Upper lobe of left lung (tissue), 6 donors: ENCODE data around the gene SGF29. TPM values are rescaled to one million over a fixed set of nuclear protein-coding genes. Genes with fewer than 3 reads are reported as not detected.

Source experiments
- ATAC-seq, 2 donors: fragments of 200-7000 bp; cut with Tn5 transposase; one replicate each; pipeline ENCODE4 v1.9.1; 2022; ENCODE audit warnings: mild to moderate bottlenecking in 2 of 2, moderate library complexity in 2 of 2; ENCODE audit not compliant: low FRiP score in 2 of 2
- DNase-seq, 2 donors: peaks; one replicate each; pipeline ENCODE4 v3.0.0-alpha.2; 2019 to 2020
- H3K27ac ChIP-seq, 4 donors: fragments of 200-600 bp; sonication (generic); one replicate each; pipeline ENCODE4 v1.5.1; 2016 to 2019
- H3K27me3 ChIP-seq, 4 donors: fragments of 200-600 bp; sonication (generic); one replicate each; pipeline ENCODE4 v1.5.1; 2017 to 2019
- H3K36me3 ChIP-seq, 4 donors: fragments of 200-600 bp; sonication (generic); one replicate each; pipeline ENCODE4 v1.5.1; 2016 to 2019
- H3K4me1 ChIP-seq, 4 donors: fragments of 200-600 bp; sonication (generic); one replicate each; pipeline ENCODE4 v1.5.1; 2018 to 2019
- H3K4me3 ChIP-seq, 4 donors: fragments of 200-600 bp; sonication (generic); one replicate each; pipeline ENCODE4 v1.5.1; 2017 to 2019; ENCODE audit warnings: mild to moderate bottlenecking in 2 of 4, moderate library complexity in 1 of 4
- H3K9me3 ChIP-seq, 4 donors: fragments of 200-600 bp; sonication (generic); one replicate each; pipeline ENCODE4 v1.5.1; 2018 to 2019
- CTCF ChIP-seq, 6 experiments: fragments of 450-650 bp in 4 of 6; fragments of 200-600 bp in 2 of 6; sonication (generic) in 2 of 6; IDR thresholded peaks; one replicate each; pipeline ENCODE4 v1.5.1; 2016 to 2019; ENCODE audit warnings: antibody characterized with exemption in 6 of 6
- EP300 ChIP-seq, 4 donors: sonication (generic); formaldehyde crosslinking; IDR thresholded peaks; one replicate each; pipeline ENCODE4 v1.5.1; 2017; ENCODE audit warnings: antibody characterized with exemption in 4 of 4, control low read depth in 2 of 4
- POLR2A ChIP-seq, 4 donors: fragments of 450-650 bp; IDR thresholded peaks; one replicate each; pipeline ENCODE4 v1.5.1; 2016 to 2017; ENCODE audit warnings: antibody characterized with exemption in 4 of 4, mild to moderate bottlenecking in 2 of 4
- POLR2AphosphoS5 ChIP-seq, 2 donors: sonication (generic); formaldehyde crosslinking; IDR thresholded peaks; one replicate each; pipeline ENCODE4 v1.5.1; 2017; ENCODE audit warnings: antibody characterized with exemption in 2 of 2
- WGBS, 2 donors: methylation state at CpG; one replicate each; pipeline ENCODE4 v1.1.5; 2017 to 2018; 5-methylcytosine and 5-hydroxymethylcytosine counted together
- total RNA-seq, 6 donors: library from RNA; depleted of rRNA in 4 of 6; stranded (reverse); fragments of >200 nt in 4 of 6; gene quantifications; one replicate each; pipeline versions ENCODE4 v1.1.0 to v1.2.1, GENCODE V29; 2016 to 2021
- donor health status: DM: no; HTN: no; CAD: no; lungs with moderate emphysema.
- donor health status: DM: no; HTN: yes; CAD: no; lungs with severe emphysema.

The SGF29 gene
- total RNA-seq, 6 donors from 2014 or later, result 24.8 to 67.1 (median 37.3) TPM

GRCh38 chr16:28574925-28575324 lies 21.2 kb downstream of the SGF29 start:
- Histone ChIP-seq H3K9me3 (no peaks in the 10 kb centered on the region), H3K27ac (peak overlapping the region in 2 of 4 donors; percentile 26 to 27), H3K36me3 (no peaks in the 10 kb centered on the region), H3K4me3 (no peak overlapping the region), H3K4me1 (peaks cover 21 to 33% (median 28%) of the 10 kb centered on the region in 4 donors), H3K27me3 (no peaks in the 10 kb centered on the region)
- DNase-seq (no peak), ATAC-seq (no peak)
- TF ChIP-seq EP300 (IDR thresholded peaks at IDR 0.05) (no peak), POLR2A (IDR thresholded peaks at IDR 0.05) (no peak), CTCF (IDR thresholded peaks at IDR 0.05) (no peak), POLR2AphosphoS5 (IDR thresholded peaks at IDR 0.05) (no peak)
- 94 to 97% methylated on average over 2 of the region's 2 CpGs for WGBS, 2 donors

GRCh38 chr16:28575446-28576109 lies 21.9 kb downstream of the SGF29 start:
- TF ChIP-seq EP300 (IDR thresholded peaks at IDR 0.05) (no peak), CTCF (IDR thresholded peaks at IDR 0.05) (no peak), POLR2A (IDR thresholded peaks at IDR 0.05) (no peak)
- peaks cover 0 to 4% (median 0%) of the 10 kb centered on the region in 4 donors for H3K36me3 ChIP-seq
- H3K27ac ChIP-seq, result no peak overlapping the region
- H3K4me1 ChIP-seq, result peaks cover 21 to 33% (median 28%) of the 10 kb centered on the region in 4 donors
- 87 to 88% methylated on average over 8 of the region's 8 CpGs for WGBS, 2 donors
- ATAC-seq, result no peak
- H3K27me3 ChIP-seq, result no peaks in the 10 kb centered on the region
- H3K4me3 ChIP-seq, result no peak overlapping the region
- H3K9me3 ChIP-seq, result no peaks in the 10 kb centered on the region
- DNase-seq, result no peak

GRCh38 chr16:28580726-28581315 lies 27.1 kb downstream of the SGF29 start:
- DNase-seq (no peak), ATAC-seq (no peak)
- H3K27ac ChIP-seq, result no peak overlapping the region
- WGBS, 2 donors, result 95 to 97% methylated on average over 15 of the region's 15 CpGs
- H3K27me3 ChIP-seq, result no peaks in the 10 kb centered on the region
- peaks cover 4 to 52% (median 34%) of the 10 kb centered on the region in 4 donors for H3K36me3 ChIP-seq
- no peaks in the 10 kb centered on the region for H3K9me3 ChIP-seq
- no peaks in the 10 kb centered on the region for H3K4me1 ChIP-seq
- TF ChIP-seq POLR2A (IDR thresholded peaks at IDR 0.05) (no peak), CTCF (IDR thresholded peaks at IDR 0.05) (no peak), EP300 (IDR thresholded peaks at IDR 0.05) (no peak), POLR2AphosphoS5 (IDR thresholded peaks at IDR 0.05) (no peak)
- no peak overlapping the region for H3K4me3 ChIP-seq

GRCh38 chr16:28585674-28586073 lies 32.0 kb downstream of the SGF29 start:
- Histone ChIP-seq H3K4me3 (no peak overlapping the region), H3K36me3 (peaks cover 8 to 96% (median 69%) of the 10 kb centered on the region in 4 donors), H3K27ac (no peak overlapping the region), H3K9me3 (no peaks in the 10 kb centered on the region), H3K27me3 (no peaks in the 10 kb centered on the region), H3K4me1 (no peaks in the 10 kb centered on the region)
- DNase-seq (peak in 1 of 2 donors; percentile 46), ATAC-seq (no peak)
- 75 to 80% methylated on average over 11 of the region's 11 CpGs for WGBS, 2 donors
- no peak for TF ChIP-seq CTCF (IDR thresholded peaks at IDR 0.05)

- no peaks in the 10 kb centered on the region for H3K9me3 ChIP-seq
- no peaks in the 10 kb centered on the region for H3K27me3 ChIP-seq
- WGBS, 2 donors, result 90 to 94% methylated on average over 3 of the region's 3 CpGs
- H3K36me3 ChIP-seq, result peaks cover 8 to 96% (median 73%) of the 10 kb centered on the region in 4 donors
- no peak for TF ChIP-seq CTCF (IDR thresholded peaks at IDR 0.05)
- no peak for TF ChIP-seq POLR2AphosphoS5 (IDR thresholded peaks at IDR 0.05)
- no peak for TF ChIP-seq EP300 (IDR thresholded peaks at IDR 0.05)
- TF ChIP-seq POLR2A (IDR thresholded peaks at IDR 0.05), result no peak
- no peaks in the 10 kb centered on the region for H3K4me1 ChIP-seq
- DNase-seq (no peak), ATAC-seq (no peak)
- no peak overlapping the region for H3K4me3 ChIP-seq
- no peak overlapping the region for H3K27ac ChIP-seq
These were observed 32.7 kb downstream of the SGF29 start for GRCh38 chr16:28586466-28586865.
